ENCODE results near the gene WDSUB1. TPM values are rescaled to one million over a fixed set of nuclear protein-coding genes. Genes with fewer than 3 reads are reported as not detected.

WDSUB1 gene
- total and polyA plus RNA-seq, 2 of the 4 experiments (the other 2 are of a cell fraction) = 4.8 to 5.2 TPM

DNA sequence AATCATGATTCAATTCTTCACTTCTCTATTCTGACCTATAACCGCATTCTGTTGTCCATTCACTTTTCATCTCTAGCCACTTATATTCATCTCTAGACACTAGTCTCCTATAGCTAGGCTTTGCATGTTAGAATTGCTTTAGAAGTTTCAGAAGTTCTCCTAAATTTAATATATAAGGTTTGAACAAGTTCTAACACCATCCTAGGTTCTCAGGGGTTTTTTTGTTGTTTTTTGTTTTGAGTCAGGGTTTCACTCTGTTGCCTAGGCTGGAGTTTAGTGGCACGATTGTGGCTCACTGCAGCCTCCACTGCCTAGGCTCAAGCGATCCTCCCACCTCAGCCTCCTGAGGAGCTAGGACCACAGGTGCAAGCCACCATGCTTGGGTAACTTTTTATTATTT lies 19.9 kb downstream of the WDSUB1 start:
- Histone ChIP-seq H2BK120ac (ENCODE audit: low read depth, low read length) (no peak overlapping the region), H2AFZ (replicated peaks; ENCODE audit: low read length, poor library complexity) (no peak overlapping the region), H3K4me2 (ENCODE audit: low read depth, low read length) (no peak overlapping the region), H3K14ac (replicated peaks; ENCODE audit: low read depth, low read length) (no peak overlapping the region), H3K9me3 (ENCODE audit: control insufficient read depth, insufficient read depth, low read length) (no peaks in the 10 kb centered on the region), H3K27ac (ENCODE audit: insufficient read depth, low read length) (no peak overlapping the region), H3K23ac (ENCODE audit: low read depth, low read length) (no peak overlapping the region), H3K18ac (ENCODE audit: low read depth, low read length) (no peak overlapping the region), H3K27me3 (ENCODE audit: control insufficient read depth, insufficient read depth, low read length) (no peaks in the 10 kb centered on the region), H3K79me1 (ENCODE audit: low read depth in 1 of 2, low read length in 2 of 2) (peaks cover under 1 to 3% of the 10 kb centered on the region in 2 experiments; a peak in 1 of 4 replicates), H3K4me3 (ENCODE audit: insufficient read depth, low read depth, low read length) (no peak overlapping the region), H2AK5ac (ENCODE audit: low read depth, low read length) (no peak overlapping the region), H3K4ac (ENCODE audit: low read depth, low read length) (no peak overlapping the region), H4K91ac (ENCODE audit: insufficient read depth, low read depth, low read length) (no peak overlapping the region), H2AK9ac (replicated peaks; ENCODE audit: low read depth, low read length, poor library complexity) (no peak overlapping the region), H4K20me1 (ENCODE audit: insufficient read depth, low read length) (no peaks in the 10 kb centered on the region), H2BK20ac (ENCODE audit: low read depth, low read length) (no peak overlapping the region), H3K56ac (ENCODE audit: extremely low read depth, insufficient read depth, low read length) (no peak overlapping the region), H4K8ac (ENCODE audit: low read depth in 2 of 2, low read length in 2 of 2) (no peak overlapping the region), H4K5ac (ENCODE audit: low read depth, low read length) (no peak overlapping the region), H3K9me1 (ENCODE audit: insufficient read depth, low read length) (0 out of 2 replicates have a peak, but pooled peaks cover 3% of the 10 kb centered on the region), H3K4me1 (ENCODE audit: control insufficient read depth, insufficient read depth, low read length) (peaks cover 8% of the 10 kb centered on the region; the same call in 1 of the 2 replicates), H2BK15ac (ENCODE audit: low read depth, low read length) (no peak overlapping the region), H3K9ac (ENCODE audit: low read depth, low read length) (no peak overlapping the region), H3K36me3 (ENCODE audit: control insufficient read depth, insufficient read depth, low read length) (peaks cover 8% of the 10 kb centered on the region), H2BK5ac (ENCODE audit: low read depth, low read length, poor library complexity, severe bottlenecking) (no peak overlapping the region)
- dilution Hi-C loops (cut with HindIII; ENCODE audit: low sequenced_read_pairs, unreplicated experiment) (no loop called here), in situ Hi-C loops (cut with MboI; ENCODE audit: low sequenced_read_pairs) (no loop called here), intact Hi-C loops (cut with micrococcal nuclease) (no loop called here)
- no peak for DNase-seq
- no peak for TF ChIP-seq SMC3 (IDR thresholded peaks at IDR 0.05; ENCODE audit: low read depth, low read length)
- TF ChIP-seq NFE2L2 (IDR thresholded peaks at IDR 0.05; ENCODE audit: low read depth, low read length) = no peak
- TF ChIP-seq RCOR1 (IDR thresholded peaks at IDR 0.05; ENCODE audit: insufficient replicate concordance, low read length) = no peak
- TF ChIP-seq, protein P1, sequence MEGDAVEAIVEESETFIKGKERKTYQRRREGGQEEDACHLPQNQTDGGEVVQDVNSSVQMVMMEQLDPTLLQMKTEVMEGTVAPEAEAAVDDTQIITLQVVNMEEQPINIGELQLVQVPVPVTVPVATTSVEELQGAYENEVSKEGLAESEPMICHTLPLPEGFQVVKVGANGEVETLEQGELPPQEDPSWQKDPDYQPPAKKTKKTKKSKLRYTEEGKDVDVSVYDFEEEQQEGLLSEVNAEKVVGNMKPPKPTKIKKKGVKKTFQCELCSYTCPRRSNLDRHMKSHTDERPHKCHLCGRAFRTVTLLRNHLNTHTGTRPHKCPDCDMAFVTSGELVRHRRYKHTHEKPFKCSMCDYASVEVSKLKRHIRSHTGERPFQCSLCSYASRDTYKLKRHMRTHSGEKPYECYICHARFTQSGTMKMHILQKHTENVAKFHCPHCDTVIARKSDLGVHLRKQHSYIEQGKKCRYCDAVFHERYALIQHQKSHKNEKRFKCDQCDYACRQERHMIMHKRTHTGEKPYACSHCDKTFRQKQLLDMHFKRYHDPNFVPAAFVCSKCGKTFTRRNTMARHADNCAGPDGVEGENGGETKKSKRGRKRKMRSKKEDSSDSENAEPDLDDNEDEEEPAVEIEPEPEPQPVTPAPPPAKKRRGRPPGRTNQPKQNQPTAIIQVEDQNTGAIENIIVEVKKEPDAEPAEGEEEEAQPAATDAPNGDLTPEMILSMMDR (conservative IDR thresholded peaks at IDR 0.05; ENCODE audit: low read depth, low read length) = no peak
- no peak for TF ChIP-seq BHLHE40 (IDR thresholded peaks at IDR 0.05; ENCODE audit: low read depth, low read length)
- no peak for TF ChIP-seq RFX5 (IDR thresholded peaks at IDR 0.05; ENCODE audit: low read depth, low read length)
- TF ChIP-seq POLR2A (IDR thresholded peaks at IDR 0.05; ENCODE audit: low read depth, low read length) = no peak
- TF ChIP-seq CEBPB (IDR thresholded peaks at IDR 0.05; ENCODE audit: low read depth, low read length) = no peak
- no peak for TF ChIP-seq USF2 (IDR thresholded peaks at IDR 0.05; ENCODE audit: low read depth, low read length)
- TF ChIP-seq CHD1 (IDR thresholded peaks at IDR 0.05; ENCODE audit: low read depth, low read length) = no peak
- no peak for TF ChIP-seq MAZ (IDR thresholded peaks at IDR 0.05; ENCODE audit: borderline replicate concordance, low read depth, low read length)
- TF ChIP-seq FOS (IDR thresholded peaks at IDR 0.05; ENCODE audit: low read depth, low read length) = no peak
- TF ChIP-seq, protein P2, sequence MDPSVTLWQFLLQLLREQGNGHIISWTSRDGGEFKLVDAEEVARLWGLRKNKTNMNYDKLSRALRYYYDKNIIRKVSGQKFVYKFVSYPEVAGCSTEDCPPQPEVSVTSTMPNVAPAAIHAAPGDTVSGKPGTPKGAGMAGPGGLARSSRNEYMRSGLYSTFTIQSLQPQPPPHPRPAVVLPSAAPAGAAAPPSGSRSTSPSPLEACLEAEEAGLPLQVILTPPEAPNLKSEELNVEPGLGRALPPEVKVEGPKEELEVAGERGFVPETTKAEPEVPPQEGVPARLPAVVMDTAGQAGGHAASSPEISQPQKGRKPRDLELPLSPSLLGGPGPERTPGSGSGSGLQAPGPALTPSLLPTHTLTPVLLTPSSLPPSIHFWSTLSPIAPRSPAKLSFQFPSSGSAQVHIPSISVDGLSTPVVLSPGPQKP (IDR thresholded peaks at IDR 0.05; ENCODE audit: borderline replicate concordance, low read depth, low read length) = no peak
- ATAC-seq (ENCODE audit: low read depth) = no peak
- ChIA-PET CTCF (no interaction called here), POLR2A (ENCODE audit: unreplicated experiment) (no interaction called here)
- no CpG with 5 or more reads among the region's 3 CpGs for WGBS, 2 experiments (ENCODE audit: extremely low coverage in 2 of 2, insufficient read length in 1 of 2)
- BruUV-seq (replicated peaks) = no TSS peak
